CD4-positive, alpha-beta T cell (primary cell): ENCODE data around the gene NKAIN2. TPM values are rescaled to one million over a fixed set of nuclear protein-coding genes. Genes with fewer than 3 reads are reported as not detected.

ENCODE experiments used
- ATAC-seq: fragments of 200-7000 bp; cut with Tn5 transposase; one replicate; pipeline ENCODE4 v1.10.0; 2022; ENCODE audit warnings: mild to moderate bottlenecking; ENCODE audit not compliant: poor library complexity
- CTCF ChIA-PET: fragments of 350-600 bp; sonication (Branson Sonifier 250); formaldehyde crosslinking; loops from one replicate; lab custom pipeline; 2021; ENCODE audit warnings: antibody characterized with exemption, inconsistent platforms; lab: Charles Lee
- POLR2A ChIA-PET: fragments of 350-600 bp; sonication (Branson Sonifier 250); formaldehyde crosslinking; loops from one replicate; lab custom pipeline; 2021; ENCODE audit warnings: antibody characterized with exemption, inconsistent platforms; lab: Charles Lee
- DNase-seq, 14 experiments: peaks; one replicate each; pipeline ENCODE4 v3.0.0-alpha.2; 2013 to 2020; ENCODE audit warnings: mixed read lengths in 2 of 14
- H3K27ac ChIP-seq, 2 donors: one replicate each; pipeline versions ENCODE4 v1.5.1 to v1.7.0; 2013; ENCODE audit warnings: low read length in 2 of 2, low read depth in 1 of 2, mild to moderate bottlenecking in 1 of 2
- H3K27me3 ChIP-seq, 2 experiments: 1 replicate in 1 of 2; 2 replicates in 1 of 2; pipeline versions ENCODE4 v1.6.1 to v1.7.0; 2013; ENCODE audit warnings: low read length in 2 of 2, control low read depth in 1 of 2, mild to moderate bottlenecking in 1 of 2, moderate library complexity in 1 of 2; ENCODE audit not compliant: insufficient read depth in 2 of 2, control insufficient read depth in 1 of 2
- H3K36me3 ChIP-seq: one replicate; pipeline ENCODE4 v1.6.1; 2013; ENCODE audit warnings: low read length, control low read depth; ENCODE audit not compliant: insufficient read depth
- H3K4me1 ChIP-seq: one replicate; pipeline ENCODE4 v1.6.1; 2013; ENCODE audit warnings: low read length, control low read depth; ENCODE audit not compliant: insufficient read depth
- H3K4me3 ChIP-seq: one replicate; pipeline ENCODE4 v1.5.1; 2013; ENCODE audit warnings: mild to moderate bottlenecking, low read length, moderate library complexity
- H3K9me3 ChIP-seq, 2 experiments: 1 replicate in 1 of 2; 2 replicates in 1 of 2; pipeline versions ENCODE4 v1.6.1 to v1.7.0; 2013; ENCODE audit warnings: low read length in 2 of 2, mild to moderate bottlenecking in 2 of 2, control low read depth in 1 of 2, moderate library complexity in 1 of 2; ENCODE audit not compliant: control insufficient read depth in 1 of 2, insufficient read depth in 1 of 2
- H3K27ac Mint-ChIP-seq: one replicate; pipeline ENCODE4 v1.8.0; 2020; ENCODE audit warnings: mixed read lengths
- H3K27me3 Mint-ChIP-seq: one replicate; pipeline ENCODE4 v1.8.0; 2021; ENCODE audit warnings: mixed read lengths
- H3K36me3 Mint-ChIP-seq: one replicate; pipeline ENCODE4 v1.8.0; 2021; ENCODE audit warnings: low read depth, mixed read lengths
- H3K4me1 Mint-ChIP-seq: one replicate; pipeline ENCODE4 v1.8.0; 2021; ENCODE audit warnings: low read depth, mixed read lengths
- H3K4me3 Mint-ChIP-seq: one replicate; pipeline ENCODE4 v1.8.0; 2020; ENCODE audit warnings: mild to moderate bottlenecking, mixed read lengths
- H3K9me3 Mint-ChIP-seq: one replicate; pipeline ENCODE4 v1.8.0; 2020; ENCODE audit warnings: mixed read lengths
- intact Hi-C, 2 experiments: fragments of 100-400 bp; cut with DNase I in 1 of 2; cut with micrococcal nuclease in 1 of 2; formaldehyde crosslinking; loops; one replicate each; pipeline versions ENCODE4 v1.15.1 to v1.9.0; 2023 to 2025; cut with DNase I, micrococcal nuclease
- total RNA-seq, 174 experiments: library from RNA in 2 of 174; stranded (reverse) in 2 of 174; gene quantifications; one replicate each; pipeline ENCODE4 v1.2.3 and lab custom pipeline; 2021 to 2026
- TF ChIP-seq, protein P1 (sequence below): fragments of 200-600 bp; IDR thresholded peaks from one replicate; pipeline ENCODE4 v1.8.0; 2022; ENCODE audit warnings: antibody characterized with exemption, mild to moderate bottlenecking

Gene NKAIN2
- total RNA-seq, 2 experiments from 2014 or later, result not detected

- ATAC-seq (no peak), DNase-seq (no peak)
- Mint-ChIP-seq H3K27ac (no peak overlapping the region), H3K36me3 (no peaks in the 10 kb centered on the region), H3K4me3 (no peak overlapping the region), H3K4me1 (no peaks in the 10 kb centered on the region), H3K27me3 (no peaks in the 10 kb centered on the region), H3K9me3 (no peaks in the 10 kb centered on the region)
- Histone ChIP-seq H3K4me3 (no peak overlapping the region), H3K27ac (no peak overlapping the region), H3K27me3 (no peaks in the 10 kb centered on the region), H3K9me3 (no peaks in the 10 kb centered on the region), H3K36me3 (no peaks in the 10 kb centered on the region), H3K4me1 (no peaks in the 10 kb centered on the region)
- ChIA-PET POLR2A (no interaction called here), CTCF (no interaction called here)
- TF ChIP-seq, protein P1, sequence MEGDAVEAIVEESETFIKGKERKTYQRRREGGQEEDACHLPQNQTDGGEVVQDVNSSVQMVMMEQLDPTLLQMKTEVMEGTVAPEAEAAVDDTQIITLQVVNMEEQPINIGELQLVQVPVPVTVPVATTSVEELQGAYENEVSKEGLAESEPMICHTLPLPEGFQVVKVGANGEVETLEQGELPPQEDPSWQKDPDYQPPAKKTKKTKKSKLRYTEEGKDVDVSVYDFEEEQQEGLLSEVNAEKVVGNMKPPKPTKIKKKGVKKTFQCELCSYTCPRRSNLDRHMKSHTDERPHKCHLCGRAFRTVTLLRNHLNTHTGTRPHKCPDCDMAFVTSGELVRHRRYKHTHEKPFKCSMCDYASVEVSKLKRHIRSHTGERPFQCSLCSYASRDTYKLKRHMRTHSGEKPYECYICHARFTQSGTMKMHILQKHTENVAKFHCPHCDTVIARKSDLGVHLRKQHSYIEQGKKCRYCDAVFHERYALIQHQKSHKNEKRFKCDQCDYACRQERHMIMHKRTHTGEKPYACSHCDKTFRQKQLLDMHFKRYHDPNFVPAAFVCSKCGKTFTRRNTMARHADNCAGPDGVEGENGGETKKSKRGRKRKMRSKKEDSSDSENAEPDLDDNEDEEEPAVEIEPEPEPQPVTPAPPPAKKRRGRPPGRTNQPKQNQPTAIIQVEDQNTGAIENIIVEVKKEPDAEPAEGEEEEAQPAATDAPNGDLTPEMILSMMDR, result no peak
- intact Hi-C loops, result no loop called here
Measured at GRCh38 chr6:123997223-123997622, 193.6 kb downstream of the NKAIN2 start.

- H3K4me1 ChIP-seq, result no peaks in the 10 kb centered on the region
- no peaks in the 10 kb centered on the region for H3K9me3 ChIP-seq
- H3K4me1 Mint-ChIP-seq, result no peaks in the 10 kb centered on the region
- DNase-seq (no peak), ATAC-seq (no peak)
- H3K4me3 Mint-ChIP-seq, result no peak overlapping the region
- ChIA-PET CTCF (no interaction called here), POLR2A (no interaction called here)
- intact Hi-C loops, result no loop called here
- no peaks in the 10 kb centered on the region for H3K27me3 ChIP-seq
- no peak overlapping the region for H3K4me3 ChIP-seq
- TF ChIP-seq, protein P1, result no peak
- no peak overlapping the region for H3K27ac Mint-ChIP-seq
- H3K36me3 ChIP-seq, result no peaks in the 10 kb centered on the region
- H3K27ac ChIP-seq, result no peak overlapping the region
- no peaks in the 10 kb centered on the region for H3K36me3 Mint-ChIP-seq
- peaks cover 2% of the 10 kb centered on the region for H3K9me3 Mint-ChIP-seq
- no peaks in the 10 kb centered on the region for H3K27me3 Mint-ChIP-seq
Measured at GRCh38 chr6:124002377-124003081, 198.9 kb downstream of the NKAIN2 start.

DNA sequence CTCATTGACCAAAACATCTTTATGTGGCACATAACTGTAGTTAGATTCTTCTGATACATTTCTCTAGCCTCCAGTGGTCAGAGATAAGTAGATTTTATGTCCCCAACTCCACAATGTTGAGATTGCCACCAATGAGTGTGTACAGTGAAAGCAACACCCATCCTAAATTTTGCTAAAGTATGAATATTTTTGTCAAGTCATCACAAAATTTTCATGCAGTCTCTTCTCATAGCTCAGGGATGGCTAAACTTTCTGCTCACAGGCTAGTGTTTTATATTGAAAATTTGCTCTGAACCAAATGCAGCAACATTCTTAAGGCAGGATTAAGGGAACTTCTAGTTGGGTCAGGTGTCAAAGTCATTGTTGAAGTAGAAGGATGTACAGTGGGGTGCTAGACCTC lies 203.6 kb downstream of the NKAIN2 start:
- TF ChIP-seq, protein P1, result no peak
- Histone ChIP-seq H3K27me3 (no peaks in the 10 kb centered on the region), H3K4me3 (no peak overlapping the region), H3K9me3 (no peaks in the 10 kb centered on the region), H3K4me1 (no peaks in the 10 kb centered on the region), H3K27ac (no peak overlapping the region), H3K36me3 (no peaks in the 10 kb centered on the region)
- Mint-ChIP-seq H3K9me3 (peaks cover 2% of the 10 kb centered on the region), H3K4me3 (no peak overlapping the region), H3K36me3 (no peaks in the 10 kb centered on the region), H3K27me3 (no peaks in the 10 kb centered on the region), H3K4me1 (no peaks in the 10 kb centered on the region), H3K27ac (no peak overlapping the region)
- intact Hi-C loops, result no loop called here
- ATAC-seq (no peak), DNase-seq (no peak)
- POLR2A ChIA-PET, result no interaction called here
- CTCF ChIA-PET, result no interaction called here
